Keratinocyte (primary cell): Measurements from ENCODE around the gene KCNV2.

ENCODE experiments used
- EZH2 ChIP-seq: IDR thresholded peaks from one replicate; pipeline ENCODE4 v1.6.1; 2012; ENCODE audit warnings: inconsistent platforms, mild to moderate bottlenecking, low read length, moderate library complexity
- TF ChIP-seq, protein P1 (sequence below), 3 experiments: IDR thresholded peaks in 1 of 3; conservative IDR thresholded peaks in 1 of 3; optimal IDR thresholded peaks in 1 of 3; 2 replicates in 2 of 3; 3 replicates in 1 of 3; pipeline versions ENCODE3 to v1.5.1; 2011; ENCODE audit warnings: low read length in 3 of 3, mild to moderate bottlenecking in 3 of 3, moderate library complexity in 2 of 3, control low read depth in 1 of 3, inconsistent platforms in 1 of 3; ENCODE audit not compliant: insufficient read depth in 2 of 3; ENCODE audit errors: extremely low read depth in 1 of 3

- TF ChIP-seq, protein P1, sequence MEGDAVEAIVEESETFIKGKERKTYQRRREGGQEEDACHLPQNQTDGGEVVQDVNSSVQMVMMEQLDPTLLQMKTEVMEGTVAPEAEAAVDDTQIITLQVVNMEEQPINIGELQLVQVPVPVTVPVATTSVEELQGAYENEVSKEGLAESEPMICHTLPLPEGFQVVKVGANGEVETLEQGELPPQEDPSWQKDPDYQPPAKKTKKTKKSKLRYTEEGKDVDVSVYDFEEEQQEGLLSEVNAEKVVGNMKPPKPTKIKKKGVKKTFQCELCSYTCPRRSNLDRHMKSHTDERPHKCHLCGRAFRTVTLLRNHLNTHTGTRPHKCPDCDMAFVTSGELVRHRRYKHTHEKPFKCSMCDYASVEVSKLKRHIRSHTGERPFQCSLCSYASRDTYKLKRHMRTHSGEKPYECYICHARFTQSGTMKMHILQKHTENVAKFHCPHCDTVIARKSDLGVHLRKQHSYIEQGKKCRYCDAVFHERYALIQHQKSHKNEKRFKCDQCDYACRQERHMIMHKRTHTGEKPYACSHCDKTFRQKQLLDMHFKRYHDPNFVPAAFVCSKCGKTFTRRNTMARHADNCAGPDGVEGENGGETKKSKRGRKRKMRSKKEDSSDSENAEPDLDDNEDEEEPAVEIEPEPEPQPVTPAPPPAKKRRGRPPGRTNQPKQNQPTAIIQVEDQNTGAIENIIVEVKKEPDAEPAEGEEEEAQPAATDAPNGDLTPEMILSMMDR (optimal IDR thresholded peaks at IDR 0.05 in 1 of 3, IDR thresholded peaks at IDR 0.05 in 1 of 3, conservative IDR thresholded peaks at IDR 0.05 in 1 of 3; ENCODE audit: extremely low read depth in 1 of 3, insufficient read depth in 2 of 3, low read length in 3 of 3): no peak
- no peak for TF ChIP-seq EZH2
These were observed 839 bp downstream of the KCNV2 start for GRCh38 chr9:2718001-2718697.
